Neuronal stem cell (in vitro differentiated cells): Measurements from ENCODE around the gene PATJ.

Experiments used
- DNase-seq: peaks from one replicate; pipeline ENCODE4 v3.0.0-alpha.2; 2013; ENCODE audit warnings: low spot score
- H2AFZ ChIP-seq: one replicate; pipeline ENCODE4 v1.6.1; 2013; ENCODE audit warnings: mild to moderate bottlenecking, low read length, inconsistent platforms
- H2AK5ac ChIP-seq: 2 replicates; pipeline ENCODE4 v1.6.1; 2013; ENCODE audit warnings: low read depth, mild to moderate bottlenecking, inconsistent platforms, low read length, moderate library complexity, mixed read lengths
- H2BK120ac ChIP-seq: 2 replicates; pipeline ENCODE4 v1.6.1; 2013; ENCODE audit warnings: low read depth, mild to moderate bottlenecking, inconsistent platforms, low read length, moderate library complexity, mixed read lengths
- H2BK12ac ChIP-seq: one replicate; pipeline ENCODE4 v1.6.1; 2013; ENCODE audit warnings: low read length, inconsistent platforms
- H2BK15ac ChIP-seq: 2 replicates; pipeline ENCODE4 v1.6.1; 2013; ENCODE audit warnings: mild to moderate bottlenecking, low read length, inconsistent platforms, mixed read lengths
- H2BK5ac ChIP-seq: one replicate; pipeline ENCODE4 v1.6.1; 2013; ENCODE audit warnings: inconsistent platforms, mild to moderate bottlenecking, low read length, moderate library complexity
- H3K14ac ChIP-seq: one replicate; pipeline ENCODE4 v1.6.1; 2013; ENCODE audit warnings: low read length, inconsistent platforms
- H3K18ac ChIP-seq: 2 replicates; pipeline ENCODE4 v1.6.1; 2013; ENCODE audit warnings: low read length, inconsistent platforms
- H3K23ac ChIP-seq: 2 replicates; pipeline ENCODE4 v1.6.1; 2013; ENCODE audit warnings: low read depth, mild to moderate bottlenecking, mixed read lengths, low read length, inconsistent platforms; ENCODE audit not compliant: poor library complexity
- H3K27ac ChIP-seq: replicated peaks from 3 replicates; pipeline ENCODE4 v1.5.1; 2013; ENCODE audit warnings: low read length, inconsistent platforms
- H3K27me3 ChIP-seq, 3 experiments: 2 replicates each; pipeline ENCODE4 v1.6.1; 2013; ENCODE audit warnings: low read length in 3 of 3, mild to moderate bottlenecking in 2 of 3, inconsistent platforms in 1 of 3, low read depth in 1 of 3, mixed read lengths in 1 of 3, moderate library complexity in 1 of 3; ENCODE audit not compliant: control insufficient read depth in 3 of 3, insufficient read depth in 3 of 3
- H3K36me3 ChIP-seq, 2 donors: replicated peaks in 1 of 2; 2 replicates each; pipeline ENCODE4 v1.6.1; 2013; ENCODE audit warnings: low read length in 2 of 2; ENCODE audit not compliant: control insufficient read depth in 2 of 2, insufficient read depth in 2 of 2
- H3K4ac ChIP-seq: 2 replicates; pipeline ENCODE4 v1.6.1; 2013; ENCODE audit warnings: inconsistent platforms, mild to moderate bottlenecking, low read length, moderate library complexity
- H3K4me1 ChIP-seq, 2 donors: 1 replicate in 1 of 2; 2 replicates in 1 of 2; pipeline ENCODE4 v1.6.1; 2013; ENCODE audit warnings: low read length in 2 of 2, low read depth in 1 of 2; ENCODE audit not compliant: control insufficient read depth in 2 of 2, insufficient read depth in 1 of 2
- H3K4me2 ChIP-seq: one replicate; pipeline ENCODE4 v1.6.1; 2013; ENCODE audit warnings: mild to moderate bottlenecking, low read length, inconsistent platforms; ENCODE audit not compliant: insufficient read depth, poor library complexity, severe bottlenecking
- H3K4me3 ChIP-seq, 2 donors: 2 replicates each; pipeline ENCODE4 v1.5.1; 2013; ENCODE audit warnings: low read length in 2 of 2, mild to moderate bottlenecking in 2 of 2, inconsistent platforms in 1 of 2, moderate library complexity in 1 of 2
- H3K79me1 ChIP-seq: one replicate; pipeline ENCODE4 v1.6.1; 2013; ENCODE audit warnings: low read depth, mild to moderate bottlenecking, inconsistent platforms, low read length, moderate library complexity
- H3K9ac ChIP-seq: one replicate; pipeline ENCODE4 v1.6.1; 2013; ENCODE audit warnings: mild to moderate bottlenecking, low read depth, low read length, inconsistent platforms; ENCODE audit not compliant: poor library complexity
- H3K9me3 ChIP-seq, 2 donors: replicated peaks in 1 of 2; 2 replicates each; pipeline versions ENCODE3 to v1.6.1; 2013; ENCODE audit warnings: low read length in 2 of 2, mild to moderate bottlenecking in 2 of 2, inconsistent platforms in 1 of 2, low read depth in 1 of 2, mixed read lengths in 1 of 2, moderate library complexity in 1 of 2; ENCODE audit not compliant: control insufficient read depth in 2 of 2, insufficient read depth in 1 of 2
- H4K8ac ChIP-seq: one replicate; pipeline ENCODE4 v1.6.1; 2013; ENCODE audit warnings: low read depth, mild to moderate bottlenecking, inconsistent platforms, low read length, moderate library complexity
- H4K91ac ChIP-seq: one replicate; pipeline ENCODE4 v1.6.1; 2013; ENCODE audit warnings: low read length, low read depth, mild to moderate bottlenecking, inconsistent platforms; ENCODE audit not compliant: poor library complexity
- WGBS, 2 donors: extraction: QIAGEN DNeasy Blood & Tissue Kit; methylation state at CpG; one replicate each; pipeline ENCODE4 v1.1.7; 2013; ENCODE audit warnings: missing lambda C conversion rate in 2 of 2, mixed read lengths in 1 of 2; ENCODE audit not compliant: insufficient read length in 2 of 2, insufficient replicate concordance in 1 of 2; ENCODE audit errors: extremely low coverage in 2 of 2; 5-methylcytosine and 5-hydroxymethylcytosine counted together

The PATJ gene

GRCh38 chr1:61752921-61753389 is 10.7 kb downstream of the PATJ start:
- no peaks in the 10 kb centered on the region for H3K79me1 ChIP-seq
- H3K4me3 ChIP-seq = no peak overlapping the region
- H2BK120ac ChIP-seq = no peak overlapping the region
- H3K23ac ChIP-seq = no peak overlapping the region
- H3K27ac ChIP-seq = no peak overlapping the region
- H2AFZ ChIP-seq = no peak overlapping the region
- H3K14ac ChIP-seq = no peak overlapping the region
- H3K4me1 ChIP-seq = no peaks in the 10 kb centered on the region
- H3K36me3 ChIP-seq = no peaks in the 10 kb centered on the region
- no peak overlapping the region for H3K4me2 ChIP-seq
- no peaks in the 10 kb centered on the region for H3K27me3 ChIP-seq
- no peak overlapping the region for H3K9ac ChIP-seq
- H2AK5ac ChIP-seq = no peak overlapping the region
- H3K9me3 ChIP-seq = no peaks in the 10 kb centered on the region
- no peak overlapping the region for H4K8ac ChIP-seq
- H2BK15ac ChIP-seq = no peak overlapping the region
- no peak for DNase-seq
- WGBS, 2 donors = no CpG with 5 or more reads among the region's 1 CpG
- H2BK12ac ChIP-seq = no peak overlapping the region
- H2BK5ac ChIP-seq = no peak overlapping the region
- no peak overlapping the region for H4K91ac ChIP-seq
- H3K4ac ChIP-seq = no peak overlapping the region
- H3K18ac ChIP-seq = no peak overlapping the region

- Histone ChIP-seq H3K4me2 (no peak overlapping the region), H3K9ac (no peak overlapping the region), H4K91ac (no peak overlapping the region), H3K4me1 (no peaks in the 10 kb centered on the region), H3K14ac (no peak overlapping the region), H2BK5ac (no peak overlapping the region), H3K23ac (no peak overlapping the region), H3K27ac (no peak overlapping the region), H3K18ac (no peak overlapping the region), H2BK120ac (no peak overlapping the region), H3K9me3 (no peaks in the 10 kb centered on the region), H2BK15ac (no peak overlapping the region), H2BK12ac (no peak overlapping the region), H3K27me3 (no peaks in the 10 kb centered on the region), H3K79me1 (no peaks in the 10 kb centered on the region), H2AK5ac (no peak overlapping the region), H3K4ac (no peak overlapping the region), H3K36me3 (no peaks in the 10 kb centered on the region), H4K8ac (no peak overlapping the region), H2AFZ (no peak overlapping the region), H3K4me3 (no peak overlapping the region)
- WGBS, 2 donors = no CpG with 5 or more reads among the region's 1 CpG
- no peak for DNase-seq
These were observed 11.8 kb downstream of the PATJ start for GRCh38 chr1:61753998-61754508.

- H3K27ac ChIP-seq = no peak overlapping the region
- H2BK5ac ChIP-seq = no peak overlapping the region
- no peak overlapping the region for H2BK120ac ChIP-seq
- no CpG with 5 or more reads among the region's 4 CpGs for WGBS, 2 donors
- no peak for DNase-seq
- no peak overlapping the region for H3K23ac ChIP-seq
- no peak overlapping the region for H4K91ac ChIP-seq
- H3K4me3 ChIP-seq = no peak overlapping the region
- no peaks in the 10 kb centered on the region for H3K79me1 ChIP-seq
- no peaks in the 10 kb centered on the region for H3K36me3 ChIP-seq
- H3K18ac ChIP-seq = no peak overlapping the region
- no peak overlapping the region for H2AFZ ChIP-seq
- H2BK15ac ChIP-seq = no peak overlapping the region
- no peak overlapping the region for H2AK5ac ChIP-seq
- no peak overlapping the region for H3K4me2 ChIP-seq
- no peak overlapping the region for H3K14ac ChIP-seq
- no peaks in the 10 kb centered on the region for H3K27me3 ChIP-seq
- no peak overlapping the region for H2BK12ac ChIP-seq
- no peak overlapping the region for H3K4ac ChIP-seq
- no peak overlapping the region for H3K9ac ChIP-seq
- no peaks in the 10 kb centered on the region for H3K4me1 ChIP-seq
- H4K8ac ChIP-seq = no peak overlapping the region
- no peaks in the 10 kb centered on the region for H3K9me3 ChIP-seq
These were observed 12.3 kb downstream of the PATJ start for GRCh38 chr1:61754545-61754944.

GRCh38 chr1:61756773-61757172 is 14.5 kb downstream of the PATJ start:
- Histone ChIP-seq H3K18ac (no peak overlapping the region), H3K79me1 (no peaks in the 10 kb centered on the region), H3K4ac (no peak overlapping the region), H3K9ac (no peak overlapping the region), H2AFZ (no peak overlapping the region), H3K27me3 (no peaks in the 10 kb centered on the region), H3K23ac (no peak overlapping the region), H3K9me3 (no peaks in the 10 kb centered on the region), H4K91ac (no peak overlapping the region), H3K4me1 (no peaks in the 10 kb centered on the region), H4K8ac (no peak overlapping the region), H2AK5ac (no peak overlapping the region), H3K27ac (no peak overlapping the region), H3K4me3 (no peak overlapping the region), H3K36me3 (no peaks in the 10 kb centered on the region), H3K4me2 (no peak overlapping the region), H2BK120ac (no peak overlapping the region), H2BK5ac (no peak overlapping the region), H2BK15ac (no peak overlapping the region), H3K14ac (no peak overlapping the region), H2BK12ac (no peak overlapping the region)
- no peak for DNase-seq
- WGBS, 2 donors = no CpG with 5 or more reads among the region's 3 CpGs
